ENCODE results near the gene ITSN2. TPM values are rescaled to one million over a fixed set of nuclear protein-coding genes. Genes with fewer than 3 reads are reported as not detected.
A peak's percentile ranks its signal among the peaks of the same experiment; 100 is the strongest.

Gene ITSN2
- total RNA-seq, 3 donors from 2014 or later: 48.4 to 82.8 (median 54.0) TPM

DNA sequence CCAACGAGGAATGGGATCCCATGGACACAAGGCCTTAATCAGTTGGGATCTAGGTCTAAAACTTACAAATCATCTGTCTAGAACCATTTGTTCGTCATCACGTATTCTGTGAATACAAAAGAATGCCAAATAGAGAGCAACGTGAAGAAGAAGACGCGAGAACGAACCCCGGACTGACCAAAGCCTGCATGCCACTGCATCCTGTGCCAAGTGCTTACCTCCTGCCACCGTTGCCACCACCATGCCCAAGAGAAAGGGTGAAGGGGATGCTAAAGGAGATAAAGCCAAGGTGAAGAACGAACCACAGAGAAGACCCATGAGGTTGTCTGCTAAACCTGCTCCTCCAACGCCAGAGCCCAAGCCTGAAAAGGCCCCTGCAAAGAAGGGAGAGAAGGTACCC lies 30.2 kb downstream of the ITSN2 start:
- Histone ChIP-seq H3K4me1 (ENCODE audit: low read depth) (peaks cover 5% of the 10 kb centered on the region), H3K36me3 (ENCODE audit: low read depth) (no peaks in the 10 kb centered on the region), H3K9me3 (no peaks in the 10 kb centered on the region), H3K4me3 (no peak overlapping the region)
- DNase-seq: no peak
- TF ChIP-seq, protein P1, sequence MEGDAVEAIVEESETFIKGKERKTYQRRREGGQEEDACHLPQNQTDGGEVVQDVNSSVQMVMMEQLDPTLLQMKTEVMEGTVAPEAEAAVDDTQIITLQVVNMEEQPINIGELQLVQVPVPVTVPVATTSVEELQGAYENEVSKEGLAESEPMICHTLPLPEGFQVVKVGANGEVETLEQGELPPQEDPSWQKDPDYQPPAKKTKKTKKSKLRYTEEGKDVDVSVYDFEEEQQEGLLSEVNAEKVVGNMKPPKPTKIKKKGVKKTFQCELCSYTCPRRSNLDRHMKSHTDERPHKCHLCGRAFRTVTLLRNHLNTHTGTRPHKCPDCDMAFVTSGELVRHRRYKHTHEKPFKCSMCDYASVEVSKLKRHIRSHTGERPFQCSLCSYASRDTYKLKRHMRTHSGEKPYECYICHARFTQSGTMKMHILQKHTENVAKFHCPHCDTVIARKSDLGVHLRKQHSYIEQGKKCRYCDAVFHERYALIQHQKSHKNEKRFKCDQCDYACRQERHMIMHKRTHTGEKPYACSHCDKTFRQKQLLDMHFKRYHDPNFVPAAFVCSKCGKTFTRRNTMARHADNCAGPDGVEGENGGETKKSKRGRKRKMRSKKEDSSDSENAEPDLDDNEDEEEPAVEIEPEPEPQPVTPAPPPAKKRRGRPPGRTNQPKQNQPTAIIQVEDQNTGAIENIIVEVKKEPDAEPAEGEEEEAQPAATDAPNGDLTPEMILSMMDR (IDR thresholded peaks at IDR 0.05): no peak
- intact Hi-C loops (cut with DNase I, micrococcal nuclease): no loop called here
- no peak for ATAC-seq

DNA sequence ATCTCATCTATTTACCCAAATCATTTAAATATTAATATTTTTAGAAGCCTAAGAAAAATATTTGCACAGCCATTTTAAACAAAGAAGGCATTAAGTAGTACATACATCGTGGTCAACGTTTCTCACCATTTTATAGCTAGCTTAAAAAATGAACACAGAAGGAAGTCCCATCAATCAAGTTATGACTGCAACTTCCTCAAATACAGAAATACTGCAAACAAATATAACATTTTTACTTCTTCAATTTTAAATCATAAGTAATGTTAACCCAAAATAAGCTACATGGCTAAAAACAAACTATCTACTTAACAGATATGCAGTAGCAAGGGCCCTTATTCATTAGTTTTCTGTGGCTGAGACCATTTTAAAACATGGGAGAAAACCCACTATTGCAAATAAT lies 30.6 kb downstream of the ITSN2 start:
- Histone ChIP-seq H3K36me3 (ENCODE audit: low read depth) (no peaks in the 10 kb centered on the region), H3K9me3 (no peaks in the 10 kb centered on the region), H3K4me3 (no peak overlapping the region), H3K4me1 (ENCODE audit: low read depth) (peaks cover 5% of the 10 kb centered on the region)
- TF ChIP-seq, protein P1 (IDR thresholded peaks at IDR 0.05): no peak
- DNase-seq: no peak
- ATAC-seq: no peak
- intact Hi-C loops (cut with DNase I, micrococcal nuclease): no loop called here

DNA sequence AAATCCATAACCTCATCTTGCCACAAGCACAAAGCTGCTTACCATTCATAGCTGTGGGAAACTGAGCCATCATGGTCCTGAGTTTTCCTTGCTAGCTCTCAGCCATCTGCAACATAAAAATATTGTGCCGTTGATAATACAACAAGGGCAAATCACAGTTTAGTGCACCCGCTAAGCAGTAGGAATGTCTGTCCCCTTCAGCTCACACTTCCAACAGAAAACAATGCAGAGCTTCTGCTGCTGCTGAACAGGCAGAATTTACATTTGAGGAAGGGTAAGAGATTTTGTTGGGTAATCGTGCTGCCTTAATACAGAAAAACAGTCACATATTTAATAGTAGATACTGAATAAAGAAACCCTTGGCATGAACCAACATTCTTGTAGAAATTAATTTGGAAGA lies 32.3 kb downstream of the ITSN2 start:
- Histone ChIP-seq H3K4me3 (no peak overlapping the region), H3K9me3 (no peaks in the 10 kb centered on the region), H3K36me3 (ENCODE audit: low read depth) (no peaks in the 10 kb centered on the region), H3K4me1 (ENCODE audit: low read depth) (no peaks in the 10 kb centered on the region)
- ATAC-seq (no peak), DNase-seq (no peak)
- intact Hi-C loops (cut with DNase I, micrococcal nuclease): no loop called here
- TF ChIP-seq, protein P1 (IDR thresholded peaks at IDR 0.05): no peak

DNA sequence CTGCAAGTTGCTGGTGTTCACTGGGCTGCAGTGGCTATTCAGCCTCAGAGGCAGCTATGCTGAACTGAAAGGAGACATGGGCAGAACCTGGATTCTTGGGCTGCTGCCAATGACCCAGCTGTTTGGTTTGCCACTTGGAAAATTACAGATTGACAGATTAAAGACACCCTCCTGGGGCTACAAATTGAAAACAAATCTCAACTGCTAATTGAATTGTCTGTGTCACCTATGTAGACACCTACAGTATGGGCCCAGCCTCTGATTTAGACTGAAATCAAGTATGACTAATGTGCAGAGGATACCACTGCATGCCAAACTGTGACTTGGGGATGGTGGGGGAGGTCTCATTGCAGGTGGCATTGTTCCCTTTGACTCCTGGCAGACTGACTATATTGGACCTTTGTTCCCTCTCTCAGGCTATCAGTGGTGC lies 42.8 kb downstream of the ITSN2 start:
- no peaks in the 10 kb centered on the region for H3K4me1 ChIP-seq (ENCODE audit: low read depth)
- peak; percentile 7 for ATAC-seq
- no peaks in the 10 kb centered on the region for H3K36me3 ChIP-seq (ENCODE audit: low read depth)
- no peak overlapping the region for H3K4me3 ChIP-seq
- intact Hi-C loops (cut with DNase I, micrococcal nuclease): no loop called here
- no peak for DNase-seq
- no peaks in the 10 kb centered on the region for H3K9me3 ChIP-seq
- TF ChIP-seq, protein P1 (IDR thresholded peaks at IDR 0.05): no peak

DNA sequence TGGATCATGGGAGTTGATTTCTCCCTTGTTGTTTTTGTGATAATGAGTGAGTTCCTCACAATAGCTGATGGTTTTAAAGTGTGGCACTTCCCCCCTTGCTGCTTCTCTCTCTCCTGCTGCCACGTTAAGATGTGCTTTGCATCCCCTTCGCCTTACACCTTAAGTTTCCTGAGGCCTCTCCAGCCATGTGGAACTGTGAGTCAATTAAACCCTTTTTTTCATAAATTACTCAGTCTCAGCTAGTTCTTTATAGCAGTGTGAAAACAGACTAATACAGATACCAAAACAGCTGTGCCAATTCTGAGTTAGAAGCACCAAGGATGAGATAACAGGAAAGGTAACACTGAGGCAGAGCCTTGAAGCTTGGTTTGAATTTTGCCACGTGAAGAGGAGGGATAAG lies 44.7 kb downstream of the ITSN2 start:
- ATAC-seq: no peak
- no peaks in the 10 kb centered on the region for H3K4me1 ChIP-seq (ENCODE audit: low read depth)
- H3K9me3 ChIP-seq: no peaks in the 10 kb centered on the region
- H3K4me3 ChIP-seq: no peak overlapping the region
- TF ChIP-seq, protein P1 (IDR thresholded peaks at IDR 0.05): no peak
- no peak for DNase-seq
- intact Hi-C loops (cut with DNase I, micrococcal nuclease): no loop called here
- H3K36me3 ChIP-seq (ENCODE audit: low read depth): no peaks in the 10 kb centered on the region

Data from mucosa of descending colon (tissue), 3 donors.